ENCODE measurements around the gene COL16A1. TPM values are rescaled to one million over a fixed set of nuclear protein-coding genes. Genes with fewer than 3 reads are reported as not detected.

The COL16A1 gene
- total RNA-seq, 2 experiments from 2014 or later: 0.34 TPM; not detected in 1

GRCh38 chr1:31623365-31623764 is 80.5 kb downstream of the COL16A1 start:
- CTCF ChIA-PET: no interaction called here
- DNase-seq (no peak), ATAC-seq (no peak)
- H3K4me3 Mint-ChIP-seq: no peak overlapping the region
- no peaks in the 10 kb centered on the region for H3K36me3 Mint-ChIP-seq (ENCODE audit: low read depth)
- peaks cover 10% of the 10 kb centered on the region for H3K4me1 Mint-ChIP-seq (ENCODE audit: low read depth)
- no peak for TF ChIP-seq CTCF (IDR thresholded peaks at IDR 0.05)
- H3K9me3 Mint-ChIP-seq: no peaks in the 10 kb centered on the region
- intact Hi-C loops (cut with micrococcal nuclease): no loop called here
- peaks cover 6% of the 10 kb centered on the region for H3K27me3 Mint-ChIP-seq
- POLR2A ChIA-PET: no interaction called here
- no peak overlapping the region for H3K27ac Mint-ChIP-seq

- CTCF ChIA-PET: interaction anchor here (1.1 kb wide), 1 partner anchor 34 kb away, joined by 3 read pairs; no protein-coding TSS in a partner anchor
- no peak for TF ChIP-seq CTCF (IDR thresholded peaks at IDR 0.05)
- POLR2A ChIA-PET: interaction anchor here (0.6 to 1.1 kb wide), 2 partner anchors 95 to 138 kb away, joined by 3 read pairs; no protein-coding TSS in a partner anchor
- peaks cover 9% of the 10 kb centered on the region for H3K27me3 Mint-ChIP-seq
- ATAC-seq (no peak), DNase-seq (no peak)
- no peaks in the 10 kb centered on the region for H3K36me3 Mint-ChIP-seq (ENCODE audit: low read depth)
- no peak overlapping the region for H3K4me3 Mint-ChIP-seq
- H3K27ac Mint-ChIP-seq: no peak overlapping the region
- peaks cover 12% of the 10 kb centered on the region for H3K4me1 Mint-ChIP-seq (ENCODE audit: low read depth)
- intact Hi-C loops (cut with micrococcal nuclease): no loop called here
- no peaks in the 10 kb centered on the region for H3K9me3 Mint-ChIP-seq
Observed at GRCh38 chr1:31621847-31622730, 81.7 kb downstream of the COL16A1 start.

- no peak for ATAC-seq
- POLR2A ChIA-PET: interaction anchor here (0.6 to 1.1 kb wide), 2 partner anchors 95 to 139 kb away, joined by 3 read pairs; no protein-coding TSS in a partner anchor
- intact Hi-C loops (cut with micrococcal nuclease): no loop called here
- TF ChIP-seq CTCF (IDR thresholded peaks at IDR 0.05): no peak
- Mint-ChIP-seq H3K4me1 (ENCODE audit: low read depth) (peaks cover 12% of the 10 kb centered on the region), H3K4me3 (no peak overlapping the region), H3K27me3 (peaks cover 16% of the 10 kb centered on the region), H3K9me3 (no peaks in the 10 kb centered on the region), H3K36me3 (ENCODE audit: low read depth) (no peaks in the 10 kb centered on the region), H3K27ac (no peak overlapping the region)
- CTCF ChIA-PET: no interaction called here
- no peak for DNase-seq
Observed at GRCh38 chr1:31621498-31621820, 82.4 kb downstream of the COL16A1 start.

GRCh38 chr1:31620631-31621497 is 83.0 kb downstream of the COL16A1 start:
- ChIA-PET CTCF (no interaction called here), POLR2A (interaction anchor here (0.6 to 1.1 kb wide), 2 partner anchors 96 to 140 kb away, joined by 3 read pairs; no protein-coding TSS in a partner anchor)
- no peaks in the 10 kb centered on the region for H3K36me3 Mint-ChIP-seq (ENCODE audit: low read depth)
- ATAC-seq (no peak), DNase-seq (no peak)
- peaks cover 12% of the 10 kb centered on the region for H3K4me1 Mint-ChIP-seq (ENCODE audit: low read depth)
- TF ChIP-seq CTCF (IDR thresholded peaks at IDR 0.05): no peak
- H3K9me3 Mint-ChIP-seq: no peaks in the 10 kb centered on the region
- H3K27me3 Mint-ChIP-seq: peaks cover 19% of the 10 kb centered on the region
- intact Hi-C loops (cut with micrococcal nuclease): no loop called here
- H3K27ac Mint-ChIP-seq: no peak overlapping the region
- H3K4me3 Mint-ChIP-seq: no peak overlapping the region

Data from activated CD8-positive, alpha-beta T cell treated with anti-CD3 and anti-CD28 coated beads for 36 hours (primary cell).